Calu3 (cell line): Measurements from ENCODE around the gene ZNF555. TPM values are rescaled to one million over a fixed set of nuclear protein-coding genes. Genes with fewer than 3 reads are reported as not detected.

Experiments used
- BruUV-seq: library from RNA; stranded (reverse); fragments of 400-500 nt; replicated peaks from 2 replicates; lab custom pipeline; 2021; lab: Mats Ljungman, UMichigan
- CTCF ChIA-PET: fragments of 300-600 bp; sonication (Branson Sonifier 250); formaldehyde crosslinking; loops from one replicate; lab custom pipeline; 2022; ENCODE audit warnings: antibody characterized with exemption; lab: Charles Lee
- DNase-seq: peaks from one replicate; pipeline ENCODE4 v3.0.0; 2022
- H3K27ac Mint-ChIP-seq: one replicate; pipeline ENCODE4 v1.8.0; 2022; ENCODE audit warnings: mixed read lengths; ENCODE audit not compliant: unreplicated experiment
- H3K27me3 Mint-ChIP-seq: one replicate; pipeline ENCODE4 v1.8.0; 2022; ENCODE audit warnings: mixed read lengths; ENCODE audit not compliant: unreplicated experiment
- H3K36me3 Mint-ChIP-seq: one replicate; pipeline ENCODE4 v1.8.0; 2022; ENCODE audit warnings: mild to moderate bottlenecking, moderate library complexity, mixed read lengths; ENCODE audit not compliant: insufficient read depth, unreplicated experiment
- H3K4me1 Mint-ChIP-seq: one replicate; pipeline ENCODE4 v1.8.0; 2022; ENCODE audit warnings: mild to moderate bottlenecking, low read depth, mixed read lengths; ENCODE audit not compliant: unreplicated experiment
- H3K4me3 Mint-ChIP-seq: one replicate; pipeline ENCODE4 v1.8.0; 2022; ENCODE audit warnings: mild to moderate bottlenecking, low read depth, moderate library complexity, mixed read lengths; ENCODE audit not compliant: unreplicated experiment
- H3K9me3 Mint-ChIP-seq: one replicate; pipeline ENCODE4 v1.8.0; 2022; ENCODE audit warnings: low read depth, mixed read lengths; ENCODE audit not compliant: unreplicated experiment
- CTCF ChIP-seq: fragments of 200-600 bp; IDR thresholded peaks from one replicate; pipeline ENCODE4 v1.8.0; 2022; ENCODE audit warnings: antibody characterized with exemption; ENCODE audit not compliant: unreplicated experiment
- intact Hi-C: fragments of 100-400 bp; cut with micrococcal nuclease; formaldehyde crosslinking; loops from one replicate; pipeline ENCODE4 v1.10.0; 2022; ENCODE audit not compliant: unreplicated experiment
- total RNA-seq: library from RNA; stranded (reverse); gene quantifications from 2 replicates; pipeline ENCODE4 v1.2.3, GENCODE V29; 2022

ZNF555 gene
- total RNA-seq, 1 experiment from 2014 or later = 5.7 TPM

GRCh38 chr19:2827022-2827421 is 14.3 kb upstream of the ZNF555 start:
- CTCF ChIA-PET = no interaction called here
- BruUV-seq = no TSS peak
- Mint-ChIP-seq H3K36me3 (peaks cover 4% of the 10 kb centered on the region), H3K9me3 (peaks cover 2% of the 10 kb centered on the region), H3K27ac (no peak overlapping the region), H3K4me1 (no peaks in the 10 kb centered on the region), H3K4me3 (no peak overlapping the region), H3K27me3 (no peaks in the 10 kb centered on the region)
- no peak for DNase-seq
- TF ChIP-seq CTCF = no peak
- intact Hi-C loops = no loop called here

- CTCF ChIA-PET = no interaction called here
- no TSS peak for BruUV-seq
- intact Hi-C loops = no loop called here
- Mint-ChIP-seq H3K36me3 (peaks cover 4% of the 10 kb centered on the region), H3K27me3 (no peaks in the 10 kb centered on the region), H3K4me3 (no peak overlapping the region), H3K9me3 (peaks cover 2% of the 10 kb centered on the region), H3K4me1 (no peaks in the 10 kb centered on the region), H3K27ac (no peak overlapping the region)
- no peak for DNase-seq
- TF ChIP-seq CTCF = no peak
Observed at GRCh38 chr19:2827840-2828489, 13.3 kb upstream of the ZNF555 start.

GRCh38 chr19:2834294-2834871 is 6.9 kb upstream of the ZNF555 start:
- TF ChIP-seq CTCF = no peak
- CTCF ChIA-PET = no interaction called here
- intact Hi-C loops = no loop called here
- BruUV-seq = no TSS peak
- peaks cover 2% of the 10 kb centered on the region for H3K9me3 Mint-ChIP-seq
- no peaks in the 10 kb centered on the region for H3K27me3 Mint-ChIP-seq
- no peak overlapping the region for H3K4me3 Mint-ChIP-seq
- H3K4me1 Mint-ChIP-seq = no peaks in the 10 kb centered on the region
- no peaks in the 10 kb centered on the region for H3K36me3 Mint-ChIP-seq
- H3K27ac Mint-ChIP-seq = no peak overlapping the region
- DNase-seq = no peak

- no peaks in the 10 kb centered on the region for H3K27me3 Mint-ChIP-seq
- BruUV-seq = no TSS peak
- CTCF ChIA-PET = no interaction called here
- no peak for DNase-seq
- peaks cover 21% of the 10 kb centered on the region for H3K36me3 Mint-ChIP-seq
- no peak for TF ChIP-seq CTCF
- peaks cover 3% of the 10 kb centered on the region for H3K9me3 Mint-ChIP-seq
- peaks cover 5% of the 10 kb centered on the region for H3K4me1 Mint-ChIP-seq
- intact Hi-C loops = no loop called here
- H3K4me3 Mint-ChIP-seq = no peak overlapping the region
- no peak overlapping the region for H3K27ac Mint-ChIP-seq
Observed at GRCh38 chr19:2837430-2837829, 3.8 kb upstream of the ZNF555 start.
